Body of pancreas (tissue), 4 donors: ENCODE measurements around the gene KXD1. TPM values are rescaled to one million over a fixed set of nuclear protein-coding genes. Genes with fewer than 3 reads are reported as not detected.

ENCODE experiments used
- ATAC-seq: fragments of 150-250 bp; one replicate; pipeline ENCODE4 v1.9.1; 2016
- DNase-seq, 4 donors: peaks; one replicate each; pipeline ENCODE4 v3.0.0-alpha.2; 2019
- H3K27ac ChIP-seq, 4 donors: fragments of 200-600 bp; sonication (generic); 1 replicate in 3 of 4; 2 replicates in 1 of 4; pipeline versions ENCODE4 v1.5.1 to v1.6.1; 2016 to 2019; ENCODE audit warnings: mild to moderate bottlenecking in 1 of 4, mixed read lengths in 1 of 4, moderate library complexity in 1 of 4
- H3K27me3 ChIP-seq, 2 donors: fragments of 200-600 bp; sonication (generic); one replicate each; pipeline ENCODE4 v1.6.0; 2016; ENCODE audit warnings: mild to moderate bottlenecking in 1 of 2
- H3K36me3 ChIP-seq, 2 donors: fragments of 200-600 bp; sonication (generic); replicated peaks in 1 of 2; 2 replicates each; pipeline ENCODE4 v1.5.1; 2016; ENCODE audit warnings: low read depth in 2 of 2; ENCODE audit not compliant: insufficient read depth in 1 of 2
- H3K4me1 ChIP-seq: fragments of 200-600 bp; sonication (generic); one replicate; pipeline ENCODE4 v1.6.0; 2016
- H3K4me3 ChIP-seq, 2 donors: fragments of 200-600 bp; sonication (generic); 1 replicate in 1 of 2; 2 replicates in 1 of 2; pipeline ENCODE4 v1.5.1; 2016 to 2019
- H3K9me3 ChIP-seq, 3 donors: fragments of 200-600 bp; sonication (generic); 1 replicate in 2 of 3; 2 replicates in 1 of 3; pipeline ENCODE4 v1.5.1; 2016
- POLR2A ChIP-seq, 3 donors: fragments of 450-650 bp; IDR thresholded peaks; one replicate each; pipeline ENCODE4 v1.6.1; 2016; ENCODE audit warnings: antibody characterized with exemption in 3 of 3, mild to moderate bottlenecking in 2 of 3
- WGBS, 2 donors: methylation state at CpG; one replicate each; pipeline ENCODE4 v1.1.5; 2017; 5-methylcytosine and 5-hydroxymethylcytosine counted together
- intact Hi-C: fragments of 100-400 bp; cut with DNase I; formaldehyde crosslinking; loops from one replicate; pipeline ENCODE4 v1.15.1; 2023
- total RNA-seq, 2 donors: library from RNA; depleted of rRNA; stranded (reverse); fragments of >200 nt; gene quantifications; one replicate each; pipeline ENCODE4 v1.1.0, GENCODE V29; 2016
- TF ChIP-seq, protein P1 (sequence below), 7 experiments: fragments of 450-650 bp in 4 of 7; fragments of 200-600 bp in 3 of 7; sonication (generic) in 3 of 7; IDR thresholded peaks; one replicate each; pipeline ENCODE4 v1.5.1; 2016 to 2019; ENCODE audit warnings: antibody characterized with exemption in 7 of 7

Gene KXD1
- total RNA-seq, 2 donors from 2014 or later = 62.6 to 71.1 TPM

- H3K27me3 ChIP-seq = peaks cover 0 to 33% of the 10 kb centered on the region in 2 donors
- H3K4me1 ChIP-seq = peaks cover 17% of the 10 kb centered on the region
- no peak overlapping the region for H3K4me3 ChIP-seq
- H3K27ac ChIP-seq = no peak overlapping the region
- no peaks in the 10 kb centered on the region for H3K36me3 ChIP-seq
- no peak for ATAC-seq
- 5 to 6% methylated on average over 5 to 17 of the region's 17 CpGs for WGBS, 2 donors
- no peaks in the 10 kb centered on the region for H3K9me3 ChIP-seq
- TF ChIP-seq POLR2A (IDR thresholded peaks at IDR 0.05) = no peak
- TF ChIP-seq, protein P1, sequence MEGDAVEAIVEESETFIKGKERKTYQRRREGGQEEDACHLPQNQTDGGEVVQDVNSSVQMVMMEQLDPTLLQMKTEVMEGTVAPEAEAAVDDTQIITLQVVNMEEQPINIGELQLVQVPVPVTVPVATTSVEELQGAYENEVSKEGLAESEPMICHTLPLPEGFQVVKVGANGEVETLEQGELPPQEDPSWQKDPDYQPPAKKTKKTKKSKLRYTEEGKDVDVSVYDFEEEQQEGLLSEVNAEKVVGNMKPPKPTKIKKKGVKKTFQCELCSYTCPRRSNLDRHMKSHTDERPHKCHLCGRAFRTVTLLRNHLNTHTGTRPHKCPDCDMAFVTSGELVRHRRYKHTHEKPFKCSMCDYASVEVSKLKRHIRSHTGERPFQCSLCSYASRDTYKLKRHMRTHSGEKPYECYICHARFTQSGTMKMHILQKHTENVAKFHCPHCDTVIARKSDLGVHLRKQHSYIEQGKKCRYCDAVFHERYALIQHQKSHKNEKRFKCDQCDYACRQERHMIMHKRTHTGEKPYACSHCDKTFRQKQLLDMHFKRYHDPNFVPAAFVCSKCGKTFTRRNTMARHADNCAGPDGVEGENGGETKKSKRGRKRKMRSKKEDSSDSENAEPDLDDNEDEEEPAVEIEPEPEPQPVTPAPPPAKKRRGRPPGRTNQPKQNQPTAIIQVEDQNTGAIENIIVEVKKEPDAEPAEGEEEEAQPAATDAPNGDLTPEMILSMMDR (IDR thresholded peaks at IDR 0.05) = no peak
- no peak for DNase-seq
- intact Hi-C loops = no loop called here
These were observed 47.5 kb downstream of the KXD1 start for GRCh38 chr19:18605196-18605545.

DNA sequence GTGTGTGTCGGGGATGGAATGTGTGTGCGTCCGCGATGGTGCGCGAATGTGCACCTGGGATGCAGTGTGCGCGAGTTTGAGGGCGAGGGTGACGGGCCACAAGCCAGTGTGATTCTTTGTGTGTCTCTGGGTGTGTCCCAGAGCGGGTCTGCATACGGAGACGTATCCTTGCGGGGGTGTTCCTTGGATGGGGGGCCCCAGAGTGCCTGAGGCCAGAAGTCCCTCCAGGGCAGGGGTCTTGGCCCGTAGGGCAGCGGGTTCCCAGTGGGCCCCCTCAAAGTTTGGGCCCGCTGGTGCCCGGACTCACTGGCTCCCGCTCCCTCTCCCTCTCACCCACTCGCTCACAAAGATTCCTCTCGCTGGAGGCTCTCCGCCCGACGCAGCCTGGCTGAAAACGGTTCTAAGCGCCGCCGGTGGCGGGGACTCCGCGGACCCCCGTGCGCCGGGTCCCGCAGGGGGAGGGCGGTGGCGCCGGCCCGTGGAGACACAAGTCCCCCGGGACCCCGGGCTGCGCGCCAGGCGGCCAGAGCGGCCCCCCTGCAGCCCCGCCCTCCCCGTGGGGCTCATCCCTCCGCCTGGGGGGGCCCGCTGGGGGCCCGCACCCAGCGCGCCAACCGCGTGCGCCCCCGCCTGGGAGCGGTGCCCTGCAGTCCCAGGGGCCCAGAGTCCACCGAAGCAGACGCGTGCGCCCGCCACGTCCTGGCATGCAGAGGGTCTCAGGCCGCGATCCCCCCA lies 48.0 kb downstream of the KXD1 start:
- Histone ChIP-seq H3K4me3 (no peak overlapping the region), H3K27me3 (peaks cover 0 to 38% of the 10 kb centered on the region in 2 donors), H3K9me3 (no peaks in the 10 kb centered on the region), H3K4me1 (peaks cover 21% of the 10 kb centered on the region), H3K27ac (no peak overlapping the region), H3K36me3 (no peaks in the 10 kb centered on the region)
- 4% methylated on average over 62 of the region's 65 CpGs; no CpG with 5 or more reads in 1 of the 2 donors for WGBS, 2 donors
- TF ChIP-seq, protein P1 (IDR thresholded peaks at IDR 0.05) = no peak
- no peak for TF ChIP-seq POLR2A (IDR thresholded peaks at IDR 0.05)
- intact Hi-C loops = no loop called here
- DNase-seq = no peak
- no peak for ATAC-seq

DNA sequence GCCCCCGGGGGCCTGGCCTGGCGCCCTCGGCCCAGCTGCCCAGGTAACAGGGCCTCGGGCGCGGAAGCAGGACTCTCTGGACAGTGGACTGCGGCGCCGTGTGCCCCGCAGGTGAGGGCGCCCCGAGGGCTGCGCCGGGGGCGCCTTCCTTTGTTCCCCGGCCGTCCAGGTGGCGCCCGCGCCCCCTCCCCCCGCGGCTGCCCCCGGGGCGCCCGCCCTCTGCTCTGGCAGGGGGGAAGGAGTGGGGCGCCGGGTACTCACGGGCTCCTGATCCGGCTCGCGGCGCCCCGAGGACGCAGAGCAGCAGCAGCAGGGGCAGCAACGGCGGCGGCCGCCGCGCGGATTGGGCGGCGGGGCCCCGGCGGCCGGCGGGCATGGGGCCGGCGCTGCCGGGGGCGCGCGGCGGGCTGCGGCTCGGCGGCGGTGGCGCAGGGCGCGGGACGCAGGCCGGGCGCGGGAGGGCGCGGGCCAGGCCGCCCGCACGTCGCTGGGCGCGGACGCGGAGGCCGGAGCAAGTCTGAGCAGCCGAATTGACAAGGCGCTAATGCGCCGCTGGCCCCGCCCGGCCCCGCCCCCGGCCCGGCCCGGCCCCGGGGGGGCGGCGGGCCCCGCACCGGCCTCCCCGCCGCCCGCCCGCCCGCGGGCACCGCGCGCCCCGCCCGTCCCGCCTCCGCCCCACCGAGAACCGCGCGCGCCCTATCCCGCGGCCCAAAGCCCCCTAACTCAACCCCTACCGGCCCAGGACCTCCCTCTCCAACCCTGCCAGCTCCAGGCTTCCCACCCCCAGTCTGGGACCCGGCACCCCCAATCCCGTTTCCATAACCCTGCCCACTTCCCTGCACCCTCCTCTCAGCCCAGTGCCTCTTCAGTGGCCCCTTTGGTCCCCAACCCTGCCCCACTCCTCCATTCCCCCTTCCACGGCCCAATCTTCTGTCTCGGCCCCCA lies 48.9 kb downstream of the KXD1 start, which contains the start of gene CRLF1:
TSS of gene CRLF1 (minus strand) at position 519 of the 945 bp plus-strand sequence. CDS start at position 376, 143 bp downstream.
- DNase-seq (no peak), ATAC-seq (peak; percentile 30)
- 0 to 1% methylated on average over 3 to 66 of the region's 116 CpGs for WGBS, 2 donors
- TF ChIP-seq, protein P1 (IDR thresholded peaks at IDR 0.05) = no peak
- no peak for TF ChIP-seq POLR2A (IDR thresholded peaks at IDR 0.05)
- H3K4me1 ChIP-seq = peaks cover 27% of the 10 kb centered on the region
- H3K36me3 ChIP-seq = no peaks in the 10 kb centered on the region
- H3K27ac ChIP-seq = no peak within 1 kb of the TSS
- H3K27me3 ChIP-seq = peaks cover 0 to 45% of the 10 kb centered on the region in 2 donors
- no peak within 1 kb of the TSS for H3K4me3 ChIP-seq
- H3K9me3 ChIP-seq = no peaks in the 10 kb centered on the region
- intact Hi-C loops = no loop called here

GRCh38 chr19:18607226-18608101 lies 49.8 kb downstream of the KXD1 start:
- no peak for TF ChIP-seq POLR2A (IDR thresholded peaks at IDR 0.05)
- TF ChIP-seq, protein P1 (IDR thresholded peaks at IDR 0.05) = no peak
- DNase-seq (no peak), ATAC-seq (no peak)
- 2% methylated on average over 24 to 65 of the region's 68 CpGs for WGBS, 2 donors
- no peaks in the 10 kb centered on the region for H3K9me3 ChIP-seq
- no peak overlapping the region for H3K4me3 ChIP-seq
- H3K4me1 ChIP-seq = peaks cover 36% of the 10 kb centered on the region
- H3K27ac ChIP-seq = no peak overlapping the region
- H3K27me3 ChIP-seq = peaks cover 0 to 54% of the 10 kb centered on the region in 2 donors
- intact Hi-C loops = no loop called here
- no peaks in the 10 kb centered on the region for H3K36me3 ChIP-seq
